ENCODE measurements around the gene KCTD17. TPM values are rescaled to one million over a fixed set of nuclear protein-coding genes. Genes with fewer than 3 reads are reported as not detected.

The KCTD17 gene
- total and polyA plus RNA-seq, 2 of the 4 experiments (the other 2 are of a cell fraction): 28.3 to 37.3 TPM

DNA sequence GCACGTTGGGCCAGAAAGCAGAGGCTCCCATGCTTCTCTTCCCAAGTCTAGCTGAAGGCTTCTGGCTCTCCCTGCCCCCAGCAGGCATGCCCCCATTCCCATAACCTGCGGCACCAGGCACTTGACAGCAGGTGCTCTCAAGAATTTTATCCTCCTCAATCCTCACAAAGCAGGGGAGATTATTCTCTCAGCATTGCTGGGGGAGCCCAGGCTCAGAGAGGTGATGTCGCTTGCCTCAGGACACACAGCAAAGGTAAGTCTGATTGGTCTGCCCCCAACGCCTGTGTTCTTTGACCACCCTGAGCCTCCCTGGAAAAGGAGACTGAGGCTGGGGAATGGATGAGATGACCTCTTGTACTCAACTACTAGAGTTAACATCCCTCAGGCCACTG is 37.1 kb upstream of the KCTD17 start:
- WGBS, 2 experiments (ENCODE audit: extremely low coverage in 2 of 2, insufficient read length in 1 of 2): no CpG with 5 or more reads among the region's 4 CpGs
- Histone ChIP-seq H2AK9ac (replicated peaks; ENCODE audit: low read depth, low read length, poor library complexity) (no peak overlapping the region), H3K56ac (ENCODE audit: extremely low read depth, insufficient read depth, low read length) (no peak overlapping the region), H3K9ac (ENCODE audit: low read depth, low read length) (no peak overlapping the region), H3K14ac (replicated peaks; ENCODE audit: low read depth, low read length) (no peak overlapping the region), H4K8ac (ENCODE audit: low read depth in 2 of 2, low read length in 2 of 2) (no peak overlapping the region), H3K4me1 (ENCODE audit: control insufficient read depth, insufficient read depth, low read length) (peaks cover 5% of the 10 kb centered on the region; the same call in 1 of the 2 replicates), H3K27me3 (ENCODE audit: control insufficient read depth, insufficient read depth, low read length) (peaks cover 2% of the 10 kb centered on the region; the same call in 1 of the 2 replicates), H2BK20ac (ENCODE audit: low read depth, low read length) (no peak overlapping the region), H3K4me2 (ENCODE audit: low read depth, low read length) (no peak overlapping the region), H2AK5ac (ENCODE audit: low read depth, low read length) (no peak overlapping the region), H3K4ac (ENCODE audit: low read depth, low read length) (no peak overlapping the region), H4K5ac (ENCODE audit: low read depth, low read length) (no peak overlapping the region), H4K20me1 (ENCODE audit: insufficient read depth, low read length) (peaks cover 23% of the 10 kb centered on the region), H3K23ac (ENCODE audit: low read depth, low read length) (no peak overlapping the region), H3K4me3 (ENCODE audit: insufficient read depth, low read depth, low read length) (no peak overlapping the region), H3K9me1 (ENCODE audit: insufficient read depth, low read length) (peaks cover 2% of the 10 kb centered on the region; the same call in 1 of the 2 replicates), H3K27ac (ENCODE audit: insufficient read depth, low read length) (no peak overlapping the region), H2BK120ac (ENCODE audit: low read depth, low read length) (no peak overlapping the region), H3K9me3 (ENCODE audit: control insufficient read depth, insufficient read depth, low read length) (no peaks in the 10 kb centered on the region), H2BK15ac (ENCODE audit: low read depth, low read length) (no peak overlapping the region), H2AFZ (replicated peaks; ENCODE audit: low read length, poor library complexity) (no peak overlapping the region), H2BK5ac (ENCODE audit: low read depth, low read length, poor library complexity, severe bottlenecking) (no peak overlapping the region), H3K36me3 (ENCODE audit: control insufficient read depth, insufficient read depth, low read length) (peaks cover 12% of the 10 kb centered on the region), H4K91ac (ENCODE audit: insufficient read depth, low read depth, low read length) (no peak overlapping the region), H3K79me1 (ENCODE audit: low read depth in 1 of 2, low read length in 2 of 2) (peaks cover 8 to 26% of the 10 kb centered on the region in 2 experiments), H3K18ac (ENCODE audit: low read depth, low read length) (no peak overlapping the region)
- no TSS peak for BruUV-seq (replicated peaks)
- no peak for ATAC-seq (ENCODE audit: low read depth)
- no peak for DNase-seq
- dilution Hi-C loops (cut with HindIII; ENCODE audit: low sequenced_read_pairs, unreplicated experiment): no loop called here
- in situ Hi-C loops (cut with MboI; ENCODE audit: low sequenced_read_pairs): no loop called here
- ChIA-PET CTCF (no interaction called here), POLR2A (ENCODE audit: unreplicated experiment) (interaction anchor here (0.7 kb wide), 1 partner anchor 238 kb away, joined by 3 read pairs; no protein-coding TSS in a partner anchor)
- no peak for TF ChIP-seq RAD21 (IDR thresholded peaks at IDR 0.05; ENCODE audit: low read length)
- intact Hi-C loops (cut with micrococcal nuclease): no loop called here

Measured in IMR-90 (cell line).